Panc1 (cell line): ENCODE results near the gene MCAM. TPM values are rescaled to one million over a fixed set of nuclear protein-coding genes. Genes with fewer than 3 reads are reported as not detected.

Experiments used
- ATAC-seq: fragments of 200-7000 bp; cut with Tn5 transposase; 2 replicates; pipeline ENCODE4 v1.9.1; 2020; ENCODE audit warnings: mild to moderate bottlenecking, moderate library complexity
- BruUV-seq: library from RNA; stranded (reverse); fragments of 400-500 nt; replicated peaks from 2 replicates; lab custom pipeline; 2021; lab: Mats Ljungman, UMichigan
- CTCF ChIA-PET: fragments of 300-600 bp; sonication (Branson Sonifier 250); formaldehyde crosslinking; loops from one replicate; lab custom pipeline; 2022; ENCODE audit warnings: antibody characterized with exemption; lab: Charles Lee
- POLR2A ChIA-PET: fragments of 300-600 bp; sonication (Branson Sonifier 250); formaldehyde crosslinking; loops from one replicate; lab custom pipeline; 2022; ENCODE audit warnings: antibody characterized with exemption; lab: Charles Lee
- DNase-seq: peaks from one replicate; pipeline ENCODE4 v3.0.0-alpha.2; 2010; ENCODE audit warnings: low read depth, low spot score
- H3K27ac ChIP-seq: 2 replicates; pipeline ENCODE4 v1.5.1; 2011; ENCODE audit warnings: mild to moderate bottlenecking, low read length, inconsistent platforms
- H3K27me3 ChIP-seq: fragments of 200-500 bp; sonication (Bioruptor generic); 2 replicates; pipeline ENCODE4 v1.6.0; 2014; ENCODE audit warnings: low read length, inconsistent platforms; ENCODE audit not compliant: control insufficient read depth, insufficient read depth
- H3K36me3 ChIP-seq: fragments of 200-500 bp; sonication (Bioruptor generic); 2 replicates; pipeline ENCODE4 v1.5.1; 2014; ENCODE audit warnings: inconsistent platforms, mild to moderate bottlenecking, low read length, moderate library complexity; ENCODE audit not compliant: control insufficient read depth, insufficient read depth
- H3K4me1 ChIP-seq: 2 replicates; pipeline ENCODE4 v1.5.1; 2011; ENCODE audit warnings: inconsistent platforms, mild to moderate bottlenecking, low read length, moderate library complexity; ENCODE audit not compliant: control insufficient read depth, insufficient read depth
- H3K4me3 ChIP-seq, 2 experiments: 2 replicates each; pipeline ENCODE4 v1.5.1; 2011 to 2012; ENCODE audit warnings: low read depth in 2 of 2, low read length in 2 of 2, mild to moderate bottlenecking in 2 of 2, inconsistent platforms in 1 of 2, moderate library complexity in 1 of 2
- H3K9me3 ChIP-seq: fragments of 200-500 bp; sonication (Bioruptor generic); 2 replicates; pipeline ENCODE4 v1.5.1; 2014; ENCODE audit warnings: low read depth, mild to moderate bottlenecking, inconsistent platforms, low read length, moderate library complexity; ENCODE audit not compliant: control insufficient read depth, insufficient read depth
- CTCF ChIP-seq: fragments of 450-650 bp; IDR thresholded peaks from 2 replicates; pipeline ENCODE4 v1.5.1; 2017; ENCODE audit warnings: mild to moderate bottlenecking
- POLR2AphosphoS5 ChIP-seq: IDR thresholded peaks from 2 replicates; pipeline ENCODE4 v1.6.1; 2012; ENCODE audit warnings: mild to moderate bottlenecking, low read depth, low read length, moderate library complexity
- REST ChIP-seq, 2 experiments: IDR thresholded peaks; 2 replicates each; pipeline ENCODE4 v1.6.1; 2011 to 2012; ENCODE audit warnings: low read depth in 2 of 2, control low read depth in 1 of 2, low read length in 1 of 2, mild to moderate bottlenecking in 1 of 2, moderate library complexity in 1 of 2; ENCODE audit not compliant: insufficient read depth in 1 of 2
- SIN3A ChIP-seq: IDR thresholded peaks from 2 replicates; pipeline ENCODE4 v1.6.1; 2012; ENCODE audit warnings: low read depth, mild to moderate bottlenecking, low read length, moderate library complexity, borderline replicate concordance; ENCODE audit not compliant: insufficient read depth
- TCF7L2 ChIP-seq: IDR thresholded peaks from 2 replicates; pipeline ENCODE4 v1.6.1; 2011; ENCODE audit warnings: mild to moderate bottlenecking, low read depth, low read length, inconsistent platforms
- in situ Hi-C: cut with HindIII; loops from 2 replicates; pipeline ENCODE4 v1.10.0; 2016; ENCODE audit warnings: low sequenced_read_pairs, low pct_unique_long_range_greater_than_20kb
- intact Hi-C: fragments of 100-400 bp; cut with micrococcal nuclease; formaldehyde crosslinking; loops from one replicate; pipeline ENCODE4 v1.10.0; 2022; ENCODE audit not compliant: unreplicated experiment
- total RNA-seq: library from RNA; stranded (reverse); gene quantifications from one replicate; pipeline ENCODE4 v1.2.1, GENCODE V29; 2021; ENCODE audit not compliant: unreplicated experiment

MCAM gene
- total RNA-seq, 1 experiment from 2014 or later, result 27.2 TPM

GRCh38 chr11:119307974-119308373, 9.0 kb downstream of the MCAM start:
- no TSS peak for BruUV-seq
- H3K4me3 ChIP-seq, result no peak overlapping the region
- no peaks in the 10 kb centered on the region for H3K9me3 ChIP-seq
- TF ChIP-seq SIN3A (no peak), CTCF (no peak), REST (IDR thresholded peaks at IDR 0.05; ENCODE audit: insufficient read depth in 1 of 2, low read depth in 2 of 2, low read length in 1 of 2) (no peak), TCF7L2 (no peak), POLR2AphosphoS5 (no peak)
- ChIA-PET CTCF (interaction anchor here (0.6 to 1.4 kb wide), 5 partner anchors 10 to 272 kb away, joined by 3 to 6 read pairs (median 4); partner anchors contain the start of gene CBL), POLR2A (interaction anchor here (0.6 kb wide), 4 partner anchors 13 to 206 kb away, joined by 3 to 8 read pairs (median 5); partner anchors contain the start of gene DPAGT1)
- no peaks in the 10 kb centered on the region for H3K27me3 ChIP-seq
- in situ Hi-C loops, result no loop called here
- no peaks in the 10 kb centered on the region for H3K4me1 ChIP-seq
- peaks cover 14% of the 10 kb centered on the region for H3K36me3 ChIP-seq
- no peak overlapping the region for H3K27ac ChIP-seq
- DNase-seq (no peak), ATAC-seq (no peak)
- intact Hi-C loops, result no loop called here

- ATAC-seq (peak; percentile 47; the same call in 1 of the 2 replicates), DNase-seq (no peak)
- BruUV-seq, result no TSS peak
- H3K27ac ChIP-seq, result no peak overlapping the region
- peaks cover 14% of the 10 kb centered on the region for H3K36me3 ChIP-seq
- H3K27me3 ChIP-seq, result no peaks in the 10 kb centered on the region
- no peak; the same call in 1 of the 2 replicates for TF ChIP-seq CTCF
- TF ChIP-seq REST (IDR thresholded peaks at IDR 0.05; ENCODE audit: insufficient read depth in 1 of 2, low read depth in 2 of 2, low read length in 1 of 2), result no peak
- TF ChIP-seq TCF7L2, result no peak
- no peak for TF ChIP-seq SIN3A
- TF ChIP-seq POLR2AphosphoS5, result no peak
- ChIA-PET CTCF (interaction anchor here (0.6 to 0.7 kb wide), 5 partner anchors 9 to 271 kb away, joined by 3 to 6 read pairs (median 4); partner anchors contain the start of gene CBL), POLR2A (interaction anchor here (0.6 kb wide), 1 partner anchor 14 kb away, joined by 6 read pairs; no protein-coding TSS in a partner anchor)
- H3K4me1 ChIP-seq, result no peaks in the 10 kb centered on the region
- in situ Hi-C loops, result no loop called here
- no peak overlapping the region for H3K4me3 ChIP-seq
- no peaks in the 10 kb centered on the region for H3K9me3 ChIP-seq
- intact Hi-C loops, result no loop called here
Measured at GRCh38 chr11:119307219-119307618, 9.7 kb downstream of the MCAM start.
